ENCODE results near the gene METTL2B. TPM values are rescaled to one million over a fixed set of nuclear protein-coding genes. Genes with fewer than 3 reads are reported as not detected.
A peak's percentile ranks its signal among the peaks of the same experiment; 100 is the strongest.
"Not testable (repeated sequence)": the region's sequence is repeated elsewhere in the genome, so short reads cannot be mapped to it uniquely, and the experiment has no call there.

Gene METTL2B
- 50.5 and 51.5 TPM in 2 replicates for total RNA-seq
- long read RNA-seq, transcript METTL2B-206 (8 exons, 1,590 nt): minor isoform, 16 of 75 reads
- long read RNA-seq, transcript METTL2B-201 (9 exons, 2,182 nt): major isoform, 45 of 75 reads
- long read RNA-seq, partial matches to known transcripts: 3 of 75 reads
- long read RNA-seq, other reads (novel, unspliced or antisense): 11 of 75 reads

- peak within 1 kb of the TSS; percentile 99 for H3K27ac Mint-ChIP-seq (ENCODE audit: unreplicated experiment)
- H3K9me3 Mint-ChIP-seq; H3K36me3 Mint-ChIP-seq (ENCODE audit: low read depth); H3K27me3 Mint-ChIP-seq (ENCODE audit: low read depth): not testable (repeated sequence)
- H3K4me1 Mint-ChIP-seq: peaks cover 18% of the 10 kb centered on the region
- DNase-seq (ENCODE audit: low read depth, low spot score): peak; percentile 85
- TF ChIP-seq, protein P1, sequence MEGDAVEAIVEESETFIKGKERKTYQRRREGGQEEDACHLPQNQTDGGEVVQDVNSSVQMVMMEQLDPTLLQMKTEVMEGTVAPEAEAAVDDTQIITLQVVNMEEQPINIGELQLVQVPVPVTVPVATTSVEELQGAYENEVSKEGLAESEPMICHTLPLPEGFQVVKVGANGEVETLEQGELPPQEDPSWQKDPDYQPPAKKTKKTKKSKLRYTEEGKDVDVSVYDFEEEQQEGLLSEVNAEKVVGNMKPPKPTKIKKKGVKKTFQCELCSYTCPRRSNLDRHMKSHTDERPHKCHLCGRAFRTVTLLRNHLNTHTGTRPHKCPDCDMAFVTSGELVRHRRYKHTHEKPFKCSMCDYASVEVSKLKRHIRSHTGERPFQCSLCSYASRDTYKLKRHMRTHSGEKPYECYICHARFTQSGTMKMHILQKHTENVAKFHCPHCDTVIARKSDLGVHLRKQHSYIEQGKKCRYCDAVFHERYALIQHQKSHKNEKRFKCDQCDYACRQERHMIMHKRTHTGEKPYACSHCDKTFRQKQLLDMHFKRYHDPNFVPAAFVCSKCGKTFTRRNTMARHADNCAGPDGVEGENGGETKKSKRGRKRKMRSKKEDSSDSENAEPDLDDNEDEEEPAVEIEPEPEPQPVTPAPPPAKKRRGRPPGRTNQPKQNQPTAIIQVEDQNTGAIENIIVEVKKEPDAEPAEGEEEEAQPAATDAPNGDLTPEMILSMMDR (conservative IDR thresholded peaks at IDR 0.05): peak; percentile 59
- peak within 1 kb of the TSS; percentile 99 for H3K4me3 Mint-ChIP-seq
These were observed at the start of gene METTL2B for GRCh38 chr7:128476402-128477335. METTL2B (plus strand) TSS chr7:128476748; CDS start chr7:128476766, 18 bp downstream.

DNA sequence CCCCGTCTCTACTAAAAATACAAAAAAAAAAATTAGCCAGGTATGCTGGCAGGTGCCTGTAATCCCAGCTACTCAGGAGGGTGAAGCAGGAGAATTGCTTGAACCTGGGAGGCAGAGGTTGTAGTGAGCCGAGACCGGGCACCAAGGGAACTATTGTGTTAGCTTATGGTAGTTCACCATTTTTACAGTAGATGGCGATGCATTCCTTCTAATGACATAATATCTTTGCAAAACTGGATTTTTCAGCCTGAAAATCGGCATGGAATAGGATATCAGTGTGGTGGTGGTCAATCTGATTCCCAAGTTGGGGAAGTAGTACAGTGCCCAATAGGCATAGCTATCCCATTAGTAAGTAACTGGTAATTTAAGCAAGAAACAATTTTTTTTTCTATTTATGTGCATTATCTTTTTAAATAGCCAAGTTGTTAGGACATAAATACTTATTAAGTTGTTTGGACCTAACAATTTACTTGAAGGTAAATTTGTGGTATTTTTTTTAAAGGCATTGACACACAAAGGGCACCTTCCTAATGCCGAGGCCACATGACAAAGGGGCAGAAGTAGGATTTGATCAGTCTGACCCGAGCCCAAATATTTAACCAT, 49.2 kb upstream of the METTL2B start:
- Mint-ChIP-seq H3K27ac (ENCODE audit: unreplicated experiment) (no peak overlapping the region), H3K27me3 (ENCODE audit: low read depth) (peaks cover 9% of the 10 kb centered on the region), H3K36me3 (ENCODE audit: low read depth) (no peaks in the 10 kb centered on the region), H3K4me3 (no peak overlapping the region), H3K9me3 (no peaks in the 10 kb centered on the region), H3K4me1 (no peaks in the 10 kb centered on the region)
- DNase-seq (ENCODE audit: low read depth, low spot score): peak; percentile 35
- TF ChIP-seq, protein P1 (conservative IDR thresholded peaks at IDR 0.05): peak; percentile 86

- Mint-ChIP-seq H3K36me3 (ENCODE audit: low read depth) (no peaks in the 10 kb centered on the region), H3K27me3 (ENCODE audit: low read depth) (peaks cover 12% of the 10 kb centered on the region), H3K4me3 (no peak overlapping the region), H3K4me1 (no peaks in the 10 kb centered on the region), H3K27ac (ENCODE audit: unreplicated experiment) (no peak overlapping the region), H3K9me3 (no peaks in the 10 kb centered on the region)
- no peak for DNase-seq (ENCODE audit: low read depth, low spot score)
- TF ChIP-seq, protein P1 (conservative IDR thresholded peaks at IDR 0.05): peak; percentile 12
These were observed 46.3 kb upstream of the METTL2B start for GRCh38 chr7:128430207-128430606.

- Mint-ChIP-seq H3K4me3 (no peak overlapping the region), H3K27me3 (ENCODE audit: low read depth) (peaks cover 19% of the 10 kb centered on the region), H3K9me3 (no peaks in the 10 kb centered on the region), H3K27ac (ENCODE audit: unreplicated experiment) (no peak overlapping the region), H3K36me3 (ENCODE audit: low read depth) (no peaks in the 10 kb centered on the region), H3K4me1 (no peaks in the 10 kb centered on the region)
- TF ChIP-seq, protein P1 (conservative IDR thresholded peaks at IDR 0.05): no peak
- DNase-seq (ENCODE audit: low read depth, low spot score): no peak
These were observed 45.3 kb upstream of the METTL2B start for GRCh38 chr7:128431221-128431620.

DNA sequence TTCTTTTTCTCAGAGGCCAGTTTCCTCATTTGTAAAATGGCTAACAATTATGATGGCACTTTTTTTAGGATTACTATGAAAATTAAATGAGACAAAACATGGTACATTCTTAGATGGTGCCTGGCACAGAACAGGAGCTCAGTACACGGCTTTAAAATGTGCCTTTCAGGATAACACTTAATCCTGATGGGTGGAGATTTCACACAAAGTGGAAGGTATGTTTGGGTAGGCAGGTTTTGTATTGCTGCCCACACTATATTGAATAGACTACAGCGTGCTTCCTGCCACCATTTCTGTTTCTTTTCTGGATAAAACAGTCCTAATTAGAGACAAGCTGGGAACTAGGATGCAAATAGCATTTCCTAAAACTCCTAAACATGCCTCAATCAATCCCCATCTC, 44.8 kb upstream of the METTL2B start:
- Mint-ChIP-seq H3K9me3 (no peaks in the 10 kb centered on the region), H3K27ac (ENCODE audit: unreplicated experiment) (no peak overlapping the region), H3K27me3 (ENCODE audit: low read depth) (peaks cover 19% of the 10 kb centered on the region), H3K36me3 (ENCODE audit: low read depth) (no peaks in the 10 kb centered on the region), H3K4me3 (no peak overlapping the region), H3K4me1 (no peaks in the 10 kb centered on the region)
- no peak for DNase-seq (ENCODE audit: low read depth, low spot score)
- TF ChIP-seq, protein P1 (conservative IDR thresholded peaks at IDR 0.05): no peak

All from neural crest cell (in vitro differentiated cells).